ENCODE measurements around the gene MTHFSD.

DNA sequence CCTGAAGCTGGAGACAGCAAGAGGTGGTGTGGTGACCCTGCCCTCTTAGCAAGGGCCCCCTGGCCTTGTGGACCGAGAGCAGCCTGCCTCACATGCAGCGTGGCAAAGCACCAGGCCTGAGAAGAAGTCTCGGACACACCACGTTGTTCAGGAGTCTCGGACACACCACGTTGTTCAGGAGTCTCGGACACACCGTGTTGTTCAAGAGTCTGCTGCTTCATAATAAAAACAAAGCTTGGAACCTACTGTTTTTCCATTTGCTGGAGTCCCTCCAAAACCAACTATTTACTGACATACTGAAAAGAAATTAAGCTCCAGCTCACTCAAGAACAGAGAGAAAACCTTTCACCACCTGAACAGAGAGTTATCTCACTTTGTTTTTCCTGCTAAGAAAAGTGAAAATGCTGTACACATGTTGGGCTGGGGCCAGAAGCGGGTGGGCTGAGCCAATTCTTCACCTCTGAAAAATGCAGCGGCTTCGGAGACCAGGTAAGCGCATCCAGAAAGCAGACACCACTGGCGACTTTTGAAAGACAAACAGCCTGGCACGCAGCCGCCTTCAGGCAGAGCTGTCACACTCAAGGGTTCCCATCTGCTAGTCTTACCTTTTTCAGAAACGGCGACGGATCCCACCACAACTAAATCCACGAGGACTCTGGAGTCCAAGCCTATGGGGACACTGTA lies 8.9 kb downstream of the MTHFSD start:
- TF ChIP-seq, protein P1, sequence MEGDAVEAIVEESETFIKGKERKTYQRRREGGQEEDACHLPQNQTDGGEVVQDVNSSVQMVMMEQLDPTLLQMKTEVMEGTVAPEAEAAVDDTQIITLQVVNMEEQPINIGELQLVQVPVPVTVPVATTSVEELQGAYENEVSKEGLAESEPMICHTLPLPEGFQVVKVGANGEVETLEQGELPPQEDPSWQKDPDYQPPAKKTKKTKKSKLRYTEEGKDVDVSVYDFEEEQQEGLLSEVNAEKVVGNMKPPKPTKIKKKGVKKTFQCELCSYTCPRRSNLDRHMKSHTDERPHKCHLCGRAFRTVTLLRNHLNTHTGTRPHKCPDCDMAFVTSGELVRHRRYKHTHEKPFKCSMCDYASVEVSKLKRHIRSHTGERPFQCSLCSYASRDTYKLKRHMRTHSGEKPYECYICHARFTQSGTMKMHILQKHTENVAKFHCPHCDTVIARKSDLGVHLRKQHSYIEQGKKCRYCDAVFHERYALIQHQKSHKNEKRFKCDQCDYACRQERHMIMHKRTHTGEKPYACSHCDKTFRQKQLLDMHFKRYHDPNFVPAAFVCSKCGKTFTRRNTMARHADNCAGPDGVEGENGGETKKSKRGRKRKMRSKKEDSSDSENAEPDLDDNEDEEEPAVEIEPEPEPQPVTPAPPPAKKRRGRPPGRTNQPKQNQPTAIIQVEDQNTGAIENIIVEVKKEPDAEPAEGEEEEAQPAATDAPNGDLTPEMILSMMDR (IDR thresholded peaks at IDR 0.05) = no peak
- TF ChIP-seq ZFX (IDR thresholded peaks at IDR 0.05; ENCODE audit: borderline replicate concordance) = no peak

All from 22Rv1 (cell line).